ENCODE results near the gene AMT. TPM values are rescaled to one million over a fixed set of nuclear protein-coding genes. Genes with fewer than 3 reads are reported as not detected.

The AMT gene
- total and polyA plus RNA-seq, 2 experiments from 2014 or later, result 32.8 to 35.6 TPM

GRCh38 chr3:49434731-49435130, 12.5 kb upstream of the AMT start (continued):
- TF ChIP-seq ETS1 (IDR thresholded peaks at IDR 0.05) (no peak), CTCF (conservative IDR thresholded peaks at IDR 0.05; ENCODE audit: low read depth in 2 of 2) (no peak), ZNF331 (CRISPR knock-in tag; IDR thresholded peaks at IDR 0.05; ENCODE audit: low read depth) (no peak), ZNF462 (CRISPR knock-in tag; IDR thresholded peaks at IDR 0.05) (no peak), JUNB (IDR thresholded peaks at IDR 0.05; ENCODE audit: unreplicated experiment) (no peak)

GRCh38 chr3:49428752-49429080, 6.4 kb upstream of the AMT start:
- TF ChIP-seq NANOG (IDR thresholded peaks at IDR 0.05; ENCODE audit: borderline replicate concordance) (no peak), CTCF (conservative IDR thresholded peaks at IDR 0.05; ENCODE audit: low read depth in 2 of 2) (peak in 1 of 2 experiments; percentile 32; a peak in 1 of 4 replicates), CREB1 (CRISPR knock-in tag; IDR thresholded peaks at IDR 0.05; ENCODE audit: low read depth) (no peak)
- no peak overlapping the region for H3K27ac ChIP-seq (ENCODE audit: low read depth)
- Mint-ChIP-seq H3K36me3 (ENCODE audit: low read depth) (no peaks in the 10 kb centered on the region; the same call in 2 of the 3 replicates), H3K27me3 (ENCODE audit: insufficient read depth, low read depth, poor library complexity) (peaks cover 14% of the 10 kb centered on the region), H3K4me1 (no peaks in the 10 kb centered on the region; the same call in 2 of the 3 replicates), H3K27ac (peak overlapping the region; percentile 73; the same call in 1 of the 2 replicates), H3K9me3 (no peaks in the 10 kb centered on the region; the same call in 2 of the 3 replicates), H3K4me3 (peak overlapping the region; percentile 98)
- H2AFZ ChIP-seq, result peak overlapping the region; percentile 93
- no peak for DNase-seq (ENCODE audit: low spot score)
- H3K4me2 ChIP-seq, result peak overlapping the region; percentile 70
- ATAC-seq, result peak; percentile 9
- H3K4me3 ChIP-seq, result peak overlapping the region; percentile 71
- no peaks in the 10 kb centered on the region for H3K27me3 ChIP-seq (ENCODE audit: insufficient read depth)
- no peaks in the 10 kb centered on the region for H4K20me1 ChIP-seq (replicated peaks; ENCODE audit: insufficient read depth)
- H3K79me2 ChIP-seq (replicated peaks; ENCODE audit: insufficient read depth), result no peaks in the 10 kb centered on the region
- H3F3A ChIP-seq (replicated peaks; ENCODE audit: low read depth), result no peaks in the 10 kb centered on the region
- no peaks in the 10 kb centered on the region for H3K4me1 ChIP-seq (ENCODE audit: insufficient read depth)
- no peaks in the 10 kb centered on the region for H3K36me3 ChIP-seq (ENCODE audit: insufficient read depth)
- H3K9me2 ChIP-seq (ENCODE audit: insufficient read depth), result no peaks in the 10 kb centered on the region

Measured in GM23338 (cell line).